SK-N-SH treated with all-trans-retinoic acid at 6 μM for 48 hours (cell line): Measurements from ENCODE around the gene AFF1.

ENCODE experiments used
- ARNTL ChIP-seq: fragments of 450-650 bp; formaldehyde crosslinking; IDR thresholded peaks from 2 replicates; pipeline ENCODE4 v1.5.0; 2020; ENCODE audit warnings: low read depth, mild to moderate bottlenecking, moderate library complexity, borderline replicate concordance
- BACH2 ChIP-seq: fragments of 250-450 bp; sonication (Bioruptor Pico); IDR thresholded peaks from 2 replicates; pipeline ENCODE4 v1.9.0; 2021; ENCODE audit warnings: mild to moderate bottlenecking, borderline replicate concordance
- ESRRG ChIP-seq: fragments of 250-450 bp; sonication (Bioruptor Pico); IDR thresholded peaks from 2 replicates; pipeline ENCODE4 v1.6.1; 2021; ENCODE audit warnings: mild to moderate bottlenecking
- ISL1 ChIP-seq: fragments of 250-450 bp; sonication (Bioruptor Pico); IDR thresholded peaks from 2 replicates; pipeline ENCODE4 v2.1.2; 2022; ENCODE audit warnings: mild to moderate bottlenecking, moderate library complexity
- OSR1 ChIP-seq: fragments of 250-450 bp; sonication (Bioruptor Pico); IDR thresholded peaks from 2 replicates; pipeline ENCODE4 v1.8.0; 2022; ENCODE audit warnings: moderate library complexity, mild to moderate bottlenecking, inconsistent platforms
- SNAI2 ChIP-seq: fragments of 250-450 bp; sonication (Bioruptor Pico); IDR thresholded peaks from 2 replicates; pipeline ENCODE4 v1.5.0; 2020; ENCODE audit warnings: mild to moderate bottlenecking, moderate library complexity
- ZC3H10 ChIP-seq: fragments of 250-450 bp; sonication (Bioruptor Pico); IDR thresholded peaks from 2 replicates; pipeline ENCODE4 v1.5.1; 2021; ENCODE audit warnings: mild to moderate bottlenecking, moderate library complexity
- ZFP30 ChIP-seq: fragments of 450-650 bp; formaldehyde crosslinking; IDR thresholded peaks from 2 replicates; pipeline ENCODE4 v1.5.0; 2022; ENCODE audit warnings: mild to moderate bottlenecking, moderate library complexity

DNA sequence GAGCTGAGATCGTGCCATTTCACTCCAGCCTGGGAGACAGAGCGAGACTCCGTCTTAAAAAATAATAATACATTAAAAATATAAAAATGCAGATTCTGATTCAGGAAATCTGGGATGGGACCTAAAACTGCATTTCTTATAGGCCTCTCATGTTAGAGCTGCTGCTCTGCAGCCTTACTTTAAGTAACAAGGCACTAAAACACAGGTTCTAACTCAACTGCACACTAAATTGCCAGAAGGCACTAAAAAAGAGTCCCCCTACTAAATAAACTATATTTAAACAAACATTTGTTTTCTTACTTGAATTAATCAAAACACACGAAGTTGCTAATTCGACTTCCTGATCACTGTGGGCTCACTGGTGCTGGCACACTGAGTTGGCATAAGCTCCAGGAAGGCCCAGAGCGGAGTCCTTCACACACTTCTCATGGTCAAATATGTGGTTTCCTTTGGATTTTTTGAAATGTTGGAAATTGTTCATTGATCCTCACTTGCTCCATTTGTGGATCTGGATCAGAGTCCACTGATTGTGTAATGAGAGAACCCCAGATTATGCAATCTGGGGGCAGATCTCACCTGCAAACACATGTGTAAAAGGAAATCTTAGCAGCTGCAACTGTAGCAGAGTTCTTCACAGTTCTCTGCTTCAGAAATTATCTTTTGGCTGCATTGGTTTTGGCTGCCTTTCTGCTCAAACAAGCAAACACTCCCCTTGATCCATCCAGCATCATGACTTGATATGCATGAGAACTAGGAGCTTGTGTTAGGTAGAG, 59.3 kb downstream of the AFF1 start:
- no peak for TF ChIP-seq ESRRG (CRISPR knock-in tag)
- no peak for TF ChIP-seq ZC3H10 (CRISPR knock-in tag)
- no peak for TF ChIP-seq ARNTL (CRISPR knock-in tag)
- TF ChIP-seq BACH2 (CRISPR knock-in tag), result no peak
- no peak for TF ChIP-seq OSR1
- TF ChIP-seq ZFP30 (CRISPR knock-in tag), result no peak
- TF ChIP-seq SNAI2, result no peak
- no peak for TF ChIP-seq ISL1 (CRISPR knock-in tag)
